CD4-positive, alpha-beta T cell treated with Interleukin-21 for 1 hour (primary cell): ENCODE measurements around the gene DNAJB6.
"Not testable (repeated sequence)": the region's sequence is repeated elsewhere in the genome, so short reads cannot be mapped to it uniquely, and the experiment has no call there.

Experiments used
- DNase-seq: peaks from one replicate; pipeline ENCODE4 v3.0.0-alpha.2; 2020

Gene DNAJB6

DNA sequence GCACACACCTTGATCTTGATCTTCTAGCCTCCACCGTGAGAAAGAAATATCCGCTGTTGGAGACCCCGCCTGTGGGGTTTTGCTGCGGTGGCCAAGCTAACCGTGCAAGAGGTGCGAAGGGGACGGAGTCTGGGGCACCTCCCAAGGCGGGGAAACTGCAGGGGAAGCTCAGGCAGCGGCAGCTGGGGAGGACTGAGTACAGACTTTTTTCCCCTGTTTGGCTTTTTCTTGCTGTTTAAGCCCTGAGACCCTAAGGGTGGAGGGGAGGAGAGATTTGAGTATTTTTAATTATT, 108.0 kb downstream of the DNAJB6 start:
- DNase-seq = no peak

DNA sequence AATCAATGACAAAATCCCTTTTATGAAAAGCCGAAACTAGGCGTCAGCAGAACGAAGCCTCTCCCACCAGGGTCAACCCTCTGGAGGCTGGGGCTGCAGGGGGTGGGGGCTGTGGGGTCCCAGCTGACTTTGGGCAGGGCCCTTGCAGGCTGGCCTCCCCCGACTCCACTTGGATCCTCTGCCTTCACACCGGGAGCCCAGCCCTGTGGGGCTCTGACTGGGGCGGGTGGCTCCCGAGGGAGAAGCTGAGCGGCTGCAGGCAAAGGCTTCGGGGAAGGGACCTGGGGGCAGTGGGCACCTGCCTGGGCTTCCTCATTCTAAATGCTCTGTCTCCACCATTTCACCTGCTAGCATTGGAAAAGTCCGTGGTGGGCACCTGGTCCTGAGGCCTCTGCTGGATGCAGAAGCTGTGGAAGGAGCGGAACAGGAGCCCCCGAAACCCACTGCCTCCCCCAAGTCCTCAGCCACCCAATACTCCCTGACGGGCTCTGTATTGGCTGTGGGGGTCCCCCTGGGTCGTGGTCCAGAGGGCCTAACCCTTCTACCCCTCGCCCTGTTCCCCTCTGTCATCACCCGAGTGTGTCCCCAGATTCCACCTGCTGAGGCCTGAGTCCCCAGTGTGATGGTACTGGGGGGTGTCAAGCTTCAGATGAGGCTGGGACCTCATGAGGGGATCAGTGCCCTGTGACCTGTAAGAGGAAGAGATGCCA, 108.6 kb downstream of the DNAJB6 start:
- DNase-seq = no peak

DNA sequence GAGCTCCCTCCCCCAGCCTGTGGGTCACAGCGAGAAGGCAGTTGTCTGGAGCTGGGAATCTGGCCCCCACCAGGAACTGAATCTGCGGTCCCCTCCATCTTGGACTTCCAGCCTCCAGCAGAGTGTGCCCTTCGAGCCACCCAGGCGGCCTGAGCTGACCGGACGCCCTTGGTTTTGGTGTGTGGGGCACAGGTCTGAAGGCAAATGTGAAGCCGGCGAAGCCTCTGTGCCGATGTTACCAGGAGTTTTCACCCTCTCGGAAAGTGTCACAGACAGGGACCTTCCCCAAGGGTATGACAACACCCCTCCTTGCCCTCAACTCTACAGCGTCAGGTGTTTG, 109.1 kb downstream of the DNAJB6 start:
- DNase-seq = no peak

DNA sequence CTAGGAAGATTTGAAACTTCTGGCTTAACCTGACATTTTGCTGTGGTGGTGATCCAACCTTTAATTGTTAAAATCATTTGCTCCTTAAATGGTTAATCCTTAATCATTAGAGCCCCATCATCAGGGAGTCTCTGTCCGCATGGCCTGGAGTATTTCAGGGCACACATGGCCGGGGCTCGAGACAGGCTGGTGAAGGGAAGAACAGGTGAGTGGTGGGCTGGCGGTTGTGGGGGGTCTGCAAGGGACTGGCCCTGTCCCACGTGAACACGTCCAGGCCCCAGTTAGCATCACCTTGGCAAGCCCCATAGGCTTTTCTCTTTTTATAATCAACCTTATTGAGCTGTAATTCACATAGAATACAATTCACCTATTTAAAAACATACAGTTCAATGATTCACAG, 109.5 kb downstream of the DNAJB6 start:
- no peak for DNase-seq

DNA sequence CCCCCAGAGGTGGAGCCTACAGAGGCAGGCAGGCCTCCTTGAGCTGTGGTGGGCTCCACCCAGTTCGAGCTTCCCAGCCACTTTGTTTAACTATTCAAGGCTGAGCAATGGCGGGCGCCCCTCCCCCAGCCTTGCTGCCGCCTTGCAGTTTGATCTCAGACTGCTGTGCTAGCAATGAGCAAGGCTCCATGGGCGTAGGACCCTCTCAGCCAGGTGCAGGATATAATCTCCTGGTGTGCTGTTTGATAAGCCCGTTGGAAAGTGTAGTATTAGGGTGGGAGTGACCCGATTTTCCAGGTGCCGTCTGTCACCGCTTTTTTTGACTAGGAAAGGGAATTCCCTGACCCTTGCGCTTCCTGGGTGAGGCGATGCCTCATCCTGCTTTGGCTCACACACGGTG, 117.2 kb downstream of the DNAJB6 start:
- not testable (repeated sequence) for DNase-seq

DNA sequence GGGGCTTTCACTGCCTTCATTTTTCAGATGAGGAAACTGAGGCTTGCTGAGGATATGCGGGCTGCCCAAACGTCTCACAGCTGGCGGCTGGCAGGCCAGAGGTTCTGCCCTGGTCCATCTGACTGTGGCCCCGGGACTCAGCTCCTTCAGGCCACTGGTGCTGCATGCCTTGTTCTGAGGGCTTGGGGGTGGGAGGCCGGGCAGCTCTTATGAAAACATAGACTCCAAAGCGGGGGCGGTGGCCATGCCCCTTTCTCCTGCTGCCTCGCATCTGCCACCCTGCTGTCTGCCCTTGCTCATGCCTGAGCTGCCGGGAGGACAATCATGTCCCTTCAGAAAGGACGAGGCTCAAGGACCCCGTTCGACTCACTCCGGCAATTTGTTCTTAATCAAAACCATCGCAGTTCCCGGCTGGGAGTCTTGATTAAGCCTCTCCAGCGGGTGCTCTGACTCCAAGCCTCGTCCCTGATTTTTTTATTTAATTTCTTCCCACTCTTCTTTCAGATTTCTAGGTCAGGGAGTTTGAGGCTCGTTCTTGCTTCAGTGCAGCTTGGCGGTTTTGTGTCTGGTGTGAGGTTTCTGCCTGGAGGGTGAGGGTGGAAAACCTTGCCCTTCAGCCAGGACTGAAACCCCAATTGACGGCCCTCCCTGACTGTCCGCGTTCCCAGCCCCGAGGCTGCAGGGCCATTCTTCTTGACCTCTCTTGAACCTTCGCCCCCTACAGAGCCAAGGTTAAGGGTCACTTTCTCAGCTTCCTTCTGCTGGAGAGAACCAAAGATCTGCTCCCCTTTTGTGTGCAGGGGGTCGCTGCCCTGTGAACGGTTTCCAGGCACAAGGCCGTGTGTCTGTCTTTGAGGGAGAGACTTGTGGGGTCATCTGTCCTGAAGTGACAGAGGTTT, 120.8 kb downstream of the DNAJB6 start:
- no peak for DNase-seq

DNA sequence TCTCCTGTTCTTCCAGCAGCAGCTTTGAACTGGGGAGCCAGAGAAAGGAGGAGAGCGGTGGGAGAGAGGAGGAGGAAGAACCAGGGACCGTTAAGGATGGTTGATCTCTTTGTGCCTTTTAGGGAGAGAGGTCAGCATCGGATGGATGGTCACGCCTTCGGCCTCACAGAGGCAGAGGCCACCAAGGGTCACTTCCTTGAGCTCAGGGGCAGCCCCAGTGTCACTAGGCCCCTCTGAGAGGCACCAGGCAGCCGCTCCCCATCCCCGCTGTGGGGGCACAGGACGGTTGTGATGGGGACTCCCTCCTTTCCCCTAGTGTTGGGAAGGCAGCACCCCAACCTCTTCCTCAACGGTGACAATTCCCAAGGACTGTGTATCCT, 121.4 kb downstream of the DNAJB6 start:
- DNase-seq = no peak

DNA sequence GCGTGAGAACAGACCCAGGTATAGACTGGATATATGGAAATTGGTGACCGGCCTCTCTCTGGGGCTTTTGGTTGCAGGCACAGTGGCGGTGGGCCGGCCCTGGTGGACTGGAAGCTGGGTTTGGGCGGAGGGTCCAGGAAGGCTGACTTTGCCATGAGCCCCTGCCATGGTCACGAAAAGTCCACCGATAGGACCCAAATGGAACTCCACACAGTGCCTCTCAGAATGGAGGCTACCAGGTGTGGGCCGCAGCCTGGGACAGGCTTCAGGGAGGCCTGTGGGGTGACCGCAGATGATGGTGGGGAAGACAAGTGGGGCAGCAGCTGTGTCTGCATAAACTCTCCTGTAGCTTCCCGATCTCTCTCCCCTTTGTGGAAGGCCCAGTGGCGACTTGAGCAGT, 123.2 kb downstream of the DNAJB6 start:
- DNase-seq = no peak

DNA sequence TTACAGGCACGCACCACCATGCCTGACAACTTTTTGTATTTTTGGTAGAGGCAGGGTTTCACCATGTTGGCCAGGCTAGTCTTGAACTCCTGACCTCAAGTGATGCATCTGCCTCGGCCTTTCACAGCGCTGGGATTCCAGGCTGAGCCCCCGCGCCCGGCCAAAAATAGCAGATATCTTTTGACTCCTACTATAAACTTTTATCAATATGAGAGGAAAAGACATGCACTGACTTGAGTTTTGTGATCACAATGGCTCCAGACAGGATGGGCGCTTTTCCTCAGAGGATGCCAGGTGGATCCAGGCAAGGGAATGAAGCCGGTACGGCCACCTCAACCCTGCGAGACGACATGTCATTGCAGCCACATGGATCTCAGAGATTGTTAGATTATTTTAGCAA, 123.9 kb downstream of the DNAJB6 start:
- DNase-seq = no peak

DNA sequence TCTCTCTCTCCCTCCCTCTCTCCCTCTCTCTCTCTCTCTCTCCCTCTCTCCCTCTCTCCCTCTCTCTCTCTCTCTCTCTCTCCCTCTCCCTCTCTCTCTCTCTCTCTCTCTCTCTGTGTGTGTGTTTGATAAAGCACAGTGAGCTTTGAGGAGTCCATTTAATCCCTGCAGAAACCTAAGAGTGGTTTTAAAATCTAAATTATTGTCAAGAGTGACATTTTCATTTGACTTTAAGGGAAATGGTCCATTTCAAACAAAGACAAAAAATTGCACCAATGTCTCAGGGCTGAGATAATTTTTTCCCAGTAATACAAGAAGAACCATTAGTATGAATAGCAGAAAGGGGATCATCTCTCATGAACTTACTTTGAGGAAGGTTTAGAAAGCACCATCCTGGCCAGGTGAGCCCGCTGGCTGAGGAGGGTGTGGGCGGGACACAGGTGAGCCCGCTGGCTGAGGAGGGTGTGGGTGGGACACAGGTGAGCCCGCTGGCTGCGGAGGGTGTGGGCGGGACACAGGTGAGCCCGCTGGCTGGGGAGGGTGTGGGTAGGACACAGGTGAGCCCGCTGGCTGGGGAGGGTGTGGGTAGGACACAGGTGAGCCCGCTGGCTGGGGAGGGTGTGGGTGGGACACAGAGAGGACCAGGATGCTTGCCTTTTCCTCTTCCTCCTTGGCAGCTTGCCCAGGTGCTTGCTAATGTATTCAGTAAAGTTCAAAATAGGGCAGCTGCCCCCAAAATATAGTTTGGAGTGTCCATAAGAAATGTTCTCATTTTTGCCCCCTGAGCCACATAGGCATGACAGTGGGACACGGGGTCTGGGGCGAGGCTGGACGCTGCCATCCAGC, 125.0 kb downstream of the DNAJB6 start:
- DNase-seq = no peak

DNA sequence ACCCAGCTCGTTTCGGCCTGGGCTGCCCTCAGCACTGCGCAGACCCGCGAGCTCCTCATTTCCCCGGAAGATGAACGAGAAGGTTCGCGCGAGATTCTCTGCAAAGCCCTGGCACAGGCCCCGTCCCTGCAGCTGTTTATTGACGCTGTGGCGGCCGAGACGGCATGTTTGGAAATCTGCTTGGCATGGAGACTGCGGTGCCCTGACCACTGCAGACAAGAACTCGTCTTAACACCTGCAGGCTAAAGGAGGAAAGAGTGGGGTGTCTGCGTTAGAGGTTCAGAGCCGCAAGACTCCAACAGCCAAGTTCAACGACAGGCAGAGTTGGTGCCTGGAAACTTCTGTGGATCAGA, 125.6 kb downstream of the DNAJB6 start:
- no peak for DNase-seq

DNA sequence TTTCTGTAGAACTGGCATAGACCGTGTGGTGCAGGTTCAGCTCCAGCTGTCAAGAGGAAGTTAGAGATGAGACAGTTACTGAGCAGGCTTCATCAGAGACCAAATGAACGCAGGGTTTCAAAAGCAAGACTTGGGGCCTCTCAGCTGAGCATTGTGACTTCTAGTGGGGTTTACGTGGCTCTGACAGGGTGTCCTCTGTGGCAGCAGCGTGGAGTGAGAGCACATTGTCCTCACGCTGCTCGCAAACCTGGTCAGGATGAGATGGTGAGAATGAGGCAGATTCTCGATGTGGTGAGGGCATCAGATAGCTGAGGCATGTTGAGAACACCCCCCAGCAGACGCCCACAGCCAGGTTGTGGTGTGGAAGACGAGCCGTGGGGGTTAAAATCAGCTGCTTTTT, 126.0 kb downstream of the DNAJB6 start:
- no peak for DNase-seq

DNA sequence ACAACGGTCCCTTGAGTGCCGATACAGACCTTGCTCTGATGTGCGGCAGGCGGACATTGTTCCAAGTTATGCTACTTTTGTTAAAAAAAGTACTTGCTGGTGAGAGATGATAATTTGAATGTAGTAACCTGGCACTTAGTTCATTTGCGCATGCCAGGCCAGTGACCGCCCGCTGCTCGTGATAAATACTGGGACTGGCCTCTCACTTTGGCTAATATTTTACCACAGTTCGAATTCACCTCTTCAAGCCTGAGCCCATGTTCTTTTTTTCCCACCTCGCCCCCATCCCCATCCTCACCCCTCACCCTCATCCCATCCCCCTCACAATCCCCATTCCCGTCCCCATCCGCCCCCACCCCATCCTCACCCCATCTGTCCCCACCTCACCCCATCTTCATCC, 126.4 kb downstream of the DNAJB6 start:
- no peak for DNase-seq

DNA sequence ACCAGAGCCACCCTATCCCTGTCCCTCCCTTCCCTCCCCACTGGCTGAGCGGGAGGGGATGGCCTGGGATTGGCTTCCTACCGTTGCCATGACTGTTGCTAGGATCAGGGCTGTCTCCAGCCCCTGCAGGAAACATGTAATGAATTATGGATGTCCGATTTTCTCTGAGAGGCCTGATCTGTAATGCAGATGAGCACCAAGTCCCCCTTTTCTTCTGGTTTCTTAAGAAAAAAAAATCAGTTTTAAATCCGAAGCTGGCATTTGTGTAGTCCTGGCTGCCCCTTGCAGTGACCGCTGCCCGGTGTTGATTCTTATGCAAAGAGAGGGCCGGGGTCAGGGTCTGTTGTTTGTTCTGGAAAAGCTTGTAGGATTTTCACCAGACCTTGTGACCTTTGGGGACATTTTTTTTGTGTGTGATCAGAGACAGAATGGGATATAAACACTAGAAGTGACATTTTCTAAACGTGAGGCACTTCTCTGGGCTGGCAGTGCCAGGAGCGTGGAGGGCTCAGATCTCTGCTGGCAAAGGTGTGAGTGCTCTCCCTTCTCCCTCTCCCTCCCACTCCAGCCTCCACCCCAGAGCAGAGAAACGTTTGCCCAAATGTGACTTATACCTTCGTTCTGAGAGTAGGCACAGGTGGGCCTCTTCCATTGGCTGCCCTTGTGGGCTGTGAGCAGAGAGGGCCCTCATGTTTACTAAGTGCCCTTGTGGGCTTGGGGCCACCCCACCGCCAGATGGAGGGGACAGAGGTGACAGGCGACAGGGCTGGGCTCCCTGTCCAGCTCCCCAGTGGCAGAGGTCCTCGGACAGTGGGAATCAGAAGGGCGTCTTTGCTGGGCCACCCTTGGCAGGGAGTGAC, 127.5 kb downstream of the DNAJB6 start:
- DNase-seq = no peak

DNA sequence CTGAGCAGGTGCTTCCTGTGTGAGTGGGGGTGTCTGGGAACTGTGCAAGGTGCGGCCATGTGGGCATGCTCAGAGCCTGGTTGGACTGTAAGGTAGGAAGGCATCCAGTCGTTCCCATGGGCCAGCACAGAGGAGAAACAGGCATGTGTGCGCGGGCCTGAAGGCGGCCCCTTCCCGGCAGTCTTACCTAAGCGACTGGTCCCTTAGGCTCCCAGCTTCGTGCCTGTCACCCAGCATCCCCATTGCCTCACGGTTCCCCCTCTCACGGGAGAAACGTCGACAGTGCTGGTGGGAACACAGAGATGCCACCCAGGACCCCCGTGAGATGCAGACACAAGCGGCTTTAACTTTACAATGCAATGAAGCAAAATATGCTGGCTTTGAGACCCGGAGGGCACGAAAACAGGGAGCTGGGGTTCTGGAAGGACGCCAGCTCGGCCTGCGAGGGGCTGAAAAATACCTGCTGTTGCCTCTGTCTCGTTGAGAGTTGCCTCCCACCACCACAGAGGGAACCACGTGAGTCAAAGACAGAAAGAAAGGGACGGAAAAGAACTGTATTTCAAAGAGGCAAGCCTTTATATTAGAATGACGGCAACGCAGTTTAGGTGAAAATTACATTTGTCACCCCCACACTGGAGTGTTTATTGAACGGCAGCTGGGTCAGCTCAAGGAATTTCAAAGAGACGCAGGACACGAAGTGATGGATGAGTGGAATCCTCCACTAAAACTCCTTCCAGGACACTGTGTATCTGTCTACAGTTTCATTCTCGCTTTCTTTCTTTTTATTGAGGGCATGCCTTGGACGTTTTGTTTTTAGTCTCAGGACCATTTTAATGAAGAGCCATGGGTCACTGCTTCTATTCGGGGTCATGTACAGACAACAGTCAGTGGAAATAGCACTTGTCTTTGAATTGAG, 128.4 kb downstream of the DNAJB6 start:
- no peak for DNase-seq

DNA sequence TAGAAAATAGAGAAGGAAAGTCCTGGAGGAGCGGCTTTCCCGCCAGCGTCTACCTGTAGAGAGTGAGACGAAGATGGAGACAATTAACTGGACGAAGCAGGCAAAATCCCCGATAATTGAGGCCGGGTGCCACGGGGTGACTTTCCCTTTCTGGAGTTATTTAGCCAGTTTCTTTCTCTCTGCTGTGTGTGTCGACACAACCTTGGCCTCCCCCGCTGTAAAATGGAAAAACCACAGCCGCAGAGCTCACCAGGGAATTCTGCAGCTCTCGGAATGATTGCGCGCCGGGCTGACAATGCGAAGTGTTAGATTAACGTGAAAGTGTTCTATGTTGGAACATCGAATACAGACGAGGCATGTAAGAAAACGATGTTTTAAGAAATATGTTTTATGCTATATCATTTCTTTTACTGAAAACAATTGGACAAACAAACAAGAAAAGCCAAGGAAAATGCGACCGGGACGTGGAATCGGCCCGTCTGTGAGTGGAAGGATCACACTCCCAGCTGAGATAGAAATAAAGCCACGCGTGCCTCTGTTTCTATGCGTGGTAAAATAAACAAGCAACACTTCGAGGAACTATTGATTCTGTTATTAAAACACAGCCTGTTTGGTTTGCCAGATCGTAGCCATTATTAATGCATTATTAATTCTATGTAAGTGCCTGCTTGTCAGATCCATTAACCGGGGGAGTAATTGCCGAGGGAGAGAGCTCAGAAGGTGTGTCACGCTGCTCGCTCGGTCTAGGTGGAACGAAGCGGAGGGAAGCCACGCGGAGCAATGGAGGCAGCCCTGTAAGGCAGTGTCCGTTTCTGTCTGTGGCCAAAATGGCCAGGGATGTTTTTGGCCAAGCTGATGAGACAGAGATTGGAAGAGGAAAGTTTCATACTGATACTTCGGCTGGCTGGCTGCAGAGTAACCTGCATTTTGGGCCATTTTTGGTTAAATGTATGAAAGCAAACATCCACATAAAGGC, 129.4 kb downstream of the DNAJB6 start:
- DNase-seq = no peak

DNA sequence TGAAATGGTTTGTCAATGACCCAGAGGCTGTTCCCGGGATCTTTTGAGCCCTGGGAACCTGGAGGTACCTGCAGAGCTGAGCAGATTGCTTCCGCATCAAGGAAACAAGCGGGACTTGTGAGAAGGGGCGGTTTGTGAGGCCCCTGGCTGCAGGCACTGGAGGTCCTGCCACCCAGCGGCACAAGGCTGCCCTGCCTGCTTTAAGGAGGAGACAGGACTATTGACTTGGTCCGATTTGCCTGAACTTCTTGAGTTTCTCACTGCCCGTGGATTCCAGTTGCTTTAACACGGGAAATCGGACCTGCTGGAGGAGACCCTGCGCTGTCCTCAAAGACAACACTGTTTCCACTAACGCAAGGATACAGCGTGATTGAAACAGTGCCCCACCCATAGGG, 130.1 kb downstream of the DNAJB6 start:
- no peak for DNase-seq
